GM18526 (cell line): ENCODE results near the gene HDAC3.

Experiments
- POLR2A ChIP-seq: IDR thresholded peaks from 3 replicates; pipeline ENCODE4 v1.6.1; 2011; ENCODE audit not compliant: insufficient read length; ENCODE audit errors: extremely low read depth

HDAC3 gene

GRCh38 chr5:141647851-141648250 lies 11.2 kb upstream of the HDAC3 start:
- no peak for TF ChIP-seq POLR2A

GRCh38 chr5:141647242-141647641 lies 10.6 kb upstream of the HDAC3 start:
- no peak for TF ChIP-seq POLR2A

GRCh38 chr5:141646026-141646425 lies 9.4 kb upstream of the HDAC3 start:
- TF ChIP-seq POLR2A = no peak

- no peak for TF ChIP-seq POLR2A
Observed at GRCh38 chr5:141641634-141642267, 5.1 kb upstream of the HDAC3 start.

GRCh38 chr5:141640698-141641097 lies 4.0 kb upstream of the HDAC3 start:
- no peak for TF ChIP-seq POLR2A

GRCh38 chr5:141640051-141640415 lies 3.4 kb upstream of the HDAC3 start:
- no peak for TF ChIP-seq POLR2A

GRCh38 chr5:141639357-141640050 lies 2.9 kb upstream of the HDAC3 start:
- TF ChIP-seq POLR2A = no peak

- no peak for TF ChIP-seq POLR2A
Observed at GRCh38 chr5:141638771-141639170, 2.1 kb upstream of the HDAC3 start.

- TF ChIP-seq POLR2A = no peak
Observed at GRCh38 chr5:141637767-141638419, 1.2 kb upstream of the HDAC3 start.

- TF ChIP-seq POLR2A = no peak
Observed at GRCh38 chr5:141637123-141637766, 596 bp upstream of the HDAC3 start.

- TF ChIP-seq POLR2A = no peak
Observed at GRCh38 chr5:141636106-141636412, 590 bp downstream of the HDAC3 start.

GRCh38 chr5:141635646-141636045 lies 1.0 kb downstream of the HDAC3 start:
- TF ChIP-seq POLR2A = no peak

- no peak for TF ChIP-seq POLR2A
Observed at GRCh38 chr5:141634720-141635119, 1.9 kb downstream of the HDAC3 start.

- TF ChIP-seq POLR2A = no peak
Observed at GRCh38 chr5:141633871-141634561, 2.6 kb downstream of the HDAC3 start.

GRCh38 chr5:141632650-141633049 lies 4.0 kb downstream of the HDAC3 start:
- no peak for TF ChIP-seq POLR2A
